ENCODE data around the gene BMP8B. TPM values are rescaled to one million over a fixed set of nuclear protein-coding genes. Genes with fewer than 3 reads are reported as not detected.

BMP8B gene
- total RNA-seq, 1 donor from 2014 or later = 0.18 TPM

DNA sequence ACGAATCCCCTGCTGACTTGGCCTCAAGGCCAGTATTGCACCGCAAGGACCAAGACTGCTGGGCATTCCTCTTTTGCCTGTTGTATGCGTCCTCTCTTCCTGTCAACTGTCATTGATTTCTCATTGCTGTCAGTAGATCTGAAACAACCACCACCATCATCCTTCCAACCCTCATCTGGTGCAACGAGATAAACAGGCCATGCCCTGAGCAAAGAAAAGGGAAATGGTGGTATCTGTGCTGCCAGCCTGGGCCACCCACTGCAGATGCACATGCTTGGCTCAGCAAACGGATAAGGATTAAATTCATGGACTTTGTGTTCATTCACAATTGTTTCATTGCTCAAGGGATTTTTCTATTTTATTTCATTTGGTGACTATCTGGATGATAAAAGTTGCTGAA, 31.2 kb downstream of the BMP8B start:
- no peaks in the 10 kb centered on the region for H3K4me1 Mint-ChIP-seq
- TF ChIP-seq CTCF (IDR thresholded peaks at IDR 0.05; ENCODE audit: unreplicated experiment) = no peak
- H3K36me3 Mint-ChIP-seq = peaks cover 26% of the 10 kb centered on the region
- H3K27ac Mint-ChIP-seq = no peak overlapping the region
- H3K9me3 Mint-ChIP-seq = no peaks in the 10 kb centered on the region
- no peak for DNase-seq (ENCODE audit: low spot score in 2 of 2, unreplicated experiment in 2 of 2)
- H3K4me3 Mint-ChIP-seq = no peak overlapping the region
- no peaks in the 10 kb centered on the region for H3K27me3 Mint-ChIP-seq (ENCODE audit: low read depth)

- no peak for DNase-seq (ENCODE audit: low spot score in 2 of 2, unreplicated experiment in 2 of 2)
- H3K36me3 Mint-ChIP-seq = peaks cover 31% of the 10 kb centered on the region
- H3K9me3 Mint-ChIP-seq = no peaks in the 10 kb centered on the region
- no peak for TF ChIP-seq CTCF (IDR thresholded peaks at IDR 0.05; ENCODE audit: unreplicated experiment)
- no peak overlapping the region for H3K27ac Mint-ChIP-seq
- H3K27me3 Mint-ChIP-seq (ENCODE audit: low read depth) = no peaks in the 10 kb centered on the region
- H3K4me1 Mint-ChIP-seq = no peaks in the 10 kb centered on the region
- H3K4me3 Mint-ChIP-seq = no peak overlapping the region
These were observed 32.6 kb downstream of the BMP8B start for GRCh38 chr1:39755965-39756659.

GRCh38 chr1:39754906-39755504, 33.7 kb downstream of the BMP8B start:
- H3K36me3 Mint-ChIP-seq = peaks cover 36% of the 10 kb centered on the region
- no peak overlapping the region for H3K27ac Mint-ChIP-seq
- no peaks in the 10 kb centered on the region for H3K4me1 Mint-ChIP-seq
- DNase-seq (ENCODE audit: low spot score in 2 of 2, unreplicated experiment in 2 of 2) = no peak
- no peak for TF ChIP-seq CTCF (IDR thresholded peaks at IDR 0.05; ENCODE audit: unreplicated experiment)
- no peak overlapping the region for H3K4me3 Mint-ChIP-seq
- no peaks in the 10 kb centered on the region for H3K9me3 Mint-ChIP-seq
- H3K27me3 Mint-ChIP-seq (ENCODE audit: low read depth) = no peaks in the 10 kb centered on the region

GRCh38 chr1:39754026-39754570, 34.6 kb downstream of the BMP8B start:
- no peak for TF ChIP-seq CTCF (IDR thresholded peaks at IDR 0.05; ENCODE audit: unreplicated experiment)

GRCh38 chr1:39753132-39754025, 35.3 kb downstream of the BMP8B start:
- H3K4me1 Mint-ChIP-seq = no peaks in the 10 kb centered on the region
- H3K4me3 Mint-ChIP-seq = no peak overlapping the region
- H3K9me3 Mint-ChIP-seq = no peaks in the 10 kb centered on the region
- peaks cover 42% of the 10 kb centered on the region for H3K36me3 Mint-ChIP-seq
- DNase-seq (ENCODE audit: low spot score in 2 of 2, unreplicated experiment in 2 of 2) = no peak
- no peak overlapping the region for H3K27ac Mint-ChIP-seq
- no peak for TF ChIP-seq CTCF (IDR thresholded peaks at IDR 0.05; ENCODE audit: unreplicated experiment)
- no peaks in the 10 kb centered on the region for H3K27me3 Mint-ChIP-seq (ENCODE audit: low read depth)

More at GRCh38 chr1:39754026-39754570, 34.6 kb downstream of the BMP8B start:
- DNase-seq (ENCODE audit: low spot score in 2 of 2, unreplicated experiment in 2 of 2) = no peak
- Mint-ChIP-seq H3K27ac (no peak overlapping the region), H3K36me3 (peaks cover 41% of the 10 kb centered on the region), H3K4me3 (no peak overlapping the region), H3K4me1 (no peaks in the 10 kb centered on the region), H3K27me3 (ENCODE audit: low read depth) (no peaks in the 10 kb centered on the region), H3K9me3 (no peaks in the 10 kb centered on the region)

Measured in mesothelial cell of epicardium (in vitro differentiated cells).